ENCODE data around the gene MBD2.

Gene MBD2

DNA sequence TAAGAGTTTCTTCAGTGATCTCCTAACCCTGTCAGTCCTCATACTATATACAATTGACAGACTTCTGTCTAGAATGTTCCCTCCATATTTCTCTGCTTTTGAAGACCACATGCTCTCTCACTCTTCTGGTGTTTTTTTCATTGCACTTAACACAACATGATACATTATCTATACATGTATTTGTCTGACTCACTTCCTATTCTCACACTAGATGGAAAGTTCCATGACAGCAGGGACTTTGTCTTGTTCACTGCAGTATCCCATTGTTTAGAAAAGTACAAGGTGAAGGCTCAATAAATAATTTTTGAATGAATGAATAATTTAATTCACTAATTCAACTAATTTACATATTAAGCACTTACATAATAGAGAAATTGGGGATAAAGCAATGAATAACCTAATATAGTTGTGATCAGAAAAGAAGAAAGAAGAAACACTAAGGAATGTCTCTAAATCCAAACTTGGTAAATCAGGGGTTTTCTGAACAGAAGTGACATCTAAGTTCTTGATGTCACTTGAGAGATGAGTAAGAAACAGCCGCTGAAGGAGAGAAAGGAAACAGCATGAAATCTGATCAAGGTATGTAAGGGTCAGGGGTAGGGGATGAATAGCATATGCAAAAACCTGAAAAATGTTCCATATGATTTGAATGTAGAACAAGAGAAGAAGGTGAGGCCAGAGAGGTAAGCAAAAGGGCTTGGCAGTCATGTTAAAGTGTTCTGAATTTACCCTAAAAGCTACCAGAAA, 42.4 kb downstream of the MBD2 start:
- CTCF ChIA-PET, result no interaction called here
- H3K9me3 ChIP-seq (ENCODE audit: control insufficient read depth, insufficient read depth, low read depth, low read length), result no peaks in the 10 kb centered on the region
- H3K36me3 ChIP-seq (ENCODE audit: control insufficient read depth in 2 of 2, insufficient read depth in 1 of 2, low read length in 2 of 2), result peaks cover 19 to 22% of the 10 kb centered on the region in 2 experiments

DNA sequence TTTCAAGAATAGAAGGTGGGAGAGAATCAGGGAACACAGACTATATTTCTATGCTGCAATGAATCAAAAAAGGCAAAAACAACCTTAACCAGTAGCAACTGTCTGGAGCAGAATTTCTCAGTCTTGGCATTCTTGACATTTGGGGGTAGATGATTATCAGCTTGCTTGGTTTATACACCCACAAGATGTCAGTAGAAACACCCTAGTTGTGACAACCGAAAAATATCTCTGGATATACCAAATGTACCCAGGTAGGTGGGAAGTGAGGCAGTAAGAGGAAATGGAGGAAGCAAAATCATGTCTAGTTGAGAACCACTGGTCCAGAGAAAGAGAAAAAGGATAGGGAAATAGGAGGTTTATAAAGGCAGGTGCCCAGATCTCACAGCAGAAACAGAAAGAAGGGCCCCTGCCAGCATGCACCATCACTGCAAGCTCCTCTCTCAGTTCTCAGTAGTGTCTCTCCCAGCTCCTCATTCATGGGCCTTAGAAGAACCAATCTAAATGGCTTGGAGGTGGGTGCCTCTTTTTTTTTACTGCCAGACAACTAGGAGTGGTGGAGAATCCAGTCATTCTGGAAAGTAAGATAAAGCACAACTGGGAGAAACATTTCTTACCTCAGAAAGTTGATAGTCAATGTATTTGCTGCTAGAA, 50.4 kb downstream of the MBD2 start:
- ChIA-PET POLR2A (no interaction called here), CTCF (no interaction called here)
- Histone ChIP-seq H3K4me1 (ENCODE audit: control insufficient read depth, insufficient read depth, low read length) (peaks cover 6% of the 10 kb centered on the region), H3K27ac (ENCODE audit: extremely low read depth, low read depth, low read length) (no peak overlapping the region), H3K36me3 (ENCODE audit: control insufficient read depth in 2 of 2, insufficient read depth in 1 of 2, low read length in 2 of 2) (peaks cover 0 to 6% of the 10 kb centered on the region in 2 experiments; a peak in 1 of 3 replicates), H3K4me3 (ENCODE audit: low read depth, low read length) (no peak overlapping the region), H3K9me3 (ENCODE audit: control insufficient read depth, insufficient read depth, low read depth, low read length) (no peaks in the 10 kb centered on the region)
- TF ChIP-seq, protein P1, sequence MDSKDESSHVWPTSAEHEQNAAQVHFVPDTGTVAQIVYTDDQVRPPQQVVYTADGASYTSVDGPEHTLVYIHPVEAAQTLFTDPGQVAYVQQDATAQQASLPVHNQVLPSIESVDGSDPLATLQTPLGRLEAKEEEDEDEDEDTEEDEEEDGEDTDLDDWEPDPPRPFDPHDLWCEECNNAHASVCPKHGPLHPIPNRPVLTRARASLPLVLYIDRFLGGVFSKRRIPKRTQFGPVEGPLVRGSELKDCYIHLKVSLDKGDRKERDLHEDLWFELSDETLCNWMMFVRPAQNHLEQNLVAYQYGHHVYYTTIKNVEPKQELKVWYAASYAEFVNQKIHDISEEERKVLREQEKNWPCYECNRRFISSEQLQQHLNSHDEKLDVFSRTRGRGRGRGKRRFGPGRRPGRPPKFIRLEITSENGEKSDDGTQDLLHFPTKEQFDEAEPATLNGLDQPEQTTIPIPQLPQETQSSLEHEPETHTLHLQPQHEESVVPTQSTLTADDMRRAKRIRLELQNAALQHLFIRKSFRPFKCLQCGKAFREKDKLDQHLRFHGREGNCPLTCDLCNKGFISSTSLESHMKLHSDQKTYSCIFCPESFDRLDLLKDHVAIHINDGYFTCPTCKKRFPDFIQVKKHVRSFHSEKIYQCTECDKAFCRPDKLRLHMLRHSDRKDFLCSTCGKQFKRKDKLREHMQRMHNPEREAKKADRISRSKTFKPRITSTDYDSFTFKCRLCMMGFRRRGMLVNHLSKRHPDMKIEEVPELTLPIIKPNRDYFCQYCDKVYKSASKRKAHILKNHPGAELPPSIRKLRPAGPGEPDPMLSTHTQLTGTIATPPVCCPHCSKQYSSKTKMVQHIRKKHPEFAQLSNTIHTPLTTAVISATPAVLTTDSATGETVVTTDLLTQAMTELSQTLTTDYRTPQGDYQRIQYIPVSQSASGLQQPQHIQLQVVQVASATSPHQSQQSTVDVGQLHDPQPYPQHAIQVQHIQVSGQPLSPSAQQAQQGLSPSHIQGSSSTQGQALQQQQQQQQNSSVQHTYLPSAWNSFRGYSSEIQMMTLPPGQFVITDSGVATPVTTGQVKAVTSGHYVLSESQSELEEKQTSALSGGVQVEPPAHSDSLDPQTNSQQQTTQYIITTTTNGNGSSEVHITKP (tag by site-specific recombination; IDR thresholded peaks at IDR 0.05), result peak; percentile 38; the same call in 1 of the 2 replicates
- TF ChIP-seq KLF7 (tag by site-specific recombination; IDR thresholded peaks at IDR 0.05; ENCODE audit: borderline replicate concordance) (no peak), ZNF510 (tag by site-specific recombination; IDR thresholded peaks at IDR 0.05; ENCODE audit: insufficient replicate concordance) (no peak), ZNF830 (tag by site-specific recombination; IDR thresholded peaks at IDR 0.05; ENCODE audit: low read depth) (no peak)

More for the DNA sequence above, 42.4 kb downstream of the MBD2 start:
- POLR2A ChIA-PET, result no interaction called here
- Histone ChIP-seq H3K27ac (ENCODE audit: extremely low read depth, low read depth, low read length) (no peak overlapping the region), H3K4me1 (ENCODE audit: control insufficient read depth, insufficient read depth, low read length) (no peaks in the 10 kb centered on the region), H3K4me3 (ENCODE audit: low read depth, low read length) (no peak overlapping the region)
- no peak for TF ChIP-seq ZNF555 (tag by site-specific recombination; conservative IDR thresholded peaks at IDR 0.05)
- TF ChIP-seq TCF7L2 (IDR thresholded peaks at IDR 0.05; ENCODE audit: borderline replicate concordance, low read depth, low read length), result no peak
- TF ChIP-seq ZNF530 (tag by site-specific recombination; IDR thresholded peaks at IDR 0.05; ENCODE audit: low read depth), result no peak
- no peak for TF ChIP-seq ZNF223 (tag by site-specific recombination; IDR thresholded peaks at IDR 0.05)
- TF ChIP-seq ZNF19 (tag by site-specific recombination; IDR thresholded peaks at IDR 0.05; ENCODE audit: low read depth), result no peak
- TF ChIP-seq ZNF514 (tag by site-specific recombination; IDR thresholded peaks at IDR 0.05), result no peak

DNA sequence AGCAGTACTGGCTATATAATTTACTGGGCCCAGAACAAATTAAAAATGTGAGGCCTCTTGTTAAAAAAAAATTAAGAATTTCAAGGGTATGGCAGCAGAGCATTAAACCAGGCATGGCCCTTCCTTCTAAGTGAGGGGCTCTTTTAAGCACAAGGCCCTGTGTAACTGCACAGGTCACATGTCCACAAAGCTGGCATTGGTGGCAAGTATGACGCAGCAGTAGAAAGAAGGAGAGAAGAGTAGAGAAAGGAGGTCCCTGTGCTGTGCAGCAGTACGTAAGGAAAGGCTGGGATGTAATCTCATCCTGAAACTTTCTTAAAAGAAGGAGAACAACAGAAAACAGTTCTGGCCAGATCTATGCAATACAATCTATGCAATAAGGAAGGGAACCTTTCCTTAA, 51.2 kb downstream of the MBD2 start:
- POLR2A ChIA-PET, result no interaction called here
- H3K36me3 ChIP-seq (ENCODE audit: control insufficient read depth in 2 of 2, insufficient read depth in 1 of 2, low read length in 2 of 2), result peaks cover 0 to 6% of the 10 kb centered on the region in 2 experiments; a peak in 1 of 3 replicates
- peaks cover 10% of the 10 kb centered on the region for H3K4me1 ChIP-seq (ENCODE audit: control insufficient read depth, insufficient read depth, low read length)
- CTCF ChIA-PET, result interaction anchor here (0.6 kb wide), 1 partner anchor 29 kb away, joined by 3 read pairs; no protein-coding TSS in a partner anchor
- no peaks in the 10 kb centered on the region for H3K9me3 ChIP-seq (ENCODE audit: control insufficient read depth, insufficient read depth, low read depth, low read length)
- no peak overlapping the region for H3K4me3 ChIP-seq (ENCODE audit: low read depth, low read length)
- H3K27ac ChIP-seq (ENCODE audit: extremely low read depth, low read depth, low read length), result no peak overlapping the region
- TF ChIP-seq, protein P2, sequence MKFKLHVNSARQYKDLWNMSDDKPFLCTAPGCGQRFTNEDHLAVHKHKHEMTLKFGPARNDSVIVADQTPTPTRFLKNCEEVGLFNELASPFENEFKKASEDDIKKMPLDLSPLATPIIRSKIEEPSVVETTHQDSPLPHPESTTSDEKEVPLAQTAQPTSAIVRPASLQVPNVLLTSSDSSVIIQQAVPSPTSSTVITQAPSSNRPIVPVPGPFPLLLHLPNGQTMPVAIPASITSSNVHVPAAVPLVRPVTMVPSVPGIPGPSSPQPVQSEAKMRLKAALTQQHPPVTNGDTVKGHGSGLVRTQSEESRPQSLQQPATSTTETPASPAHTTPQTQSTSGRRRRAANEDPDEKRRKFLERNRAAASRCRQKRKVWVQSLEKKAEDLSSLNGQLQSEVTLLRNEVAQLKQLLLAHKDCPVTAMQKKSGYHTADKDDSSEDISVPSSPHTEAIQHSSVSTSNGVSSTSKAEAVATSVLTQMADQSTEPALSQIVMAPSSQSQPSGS (tag by site-specific recombination; IDR thresholded peaks at IDR 0.05; ENCODE audit: low read depth), result no peak
- TF ChIP-seq ZNF16 (tag by site-specific recombination; IDR thresholded peaks at IDR 0.05; ENCODE audit: low read depth), result no peak
- TF ChIP-seq FEZF1 (tag by site-specific recombination; IDR thresholded peaks at IDR 0.05), result no peak
- TF ChIP-seq ZNF768 (tag by site-specific recombination; IDR thresholded peaks at IDR 0.05), result no peak
- TF ChIP-seq ZNF76 (tag by site-specific recombination; IDR thresholded peaks at IDR 0.05; ENCODE audit: borderline replicate concordance, low read depth), result no peak
- TF ChIP-seq SP3 (tag by site-specific recombination; IDR thresholded peaks at IDR 0.05), result no peak
- no peak for TF ChIP-seq ZBTB21 (tag by site-specific recombination; IDR thresholded peaks at IDR 0.05)
- no peak for TF ChIP-seq ZNF175 (tag by site-specific recombination; IDR thresholded peaks at IDR 0.05)
- TF ChIP-seq ZNF670 (tag by site-specific recombination; IDR thresholded peaks at IDR 0.05; ENCODE audit: low read depth), result no peak
- TF ChIP-seq ZNF654 (tag by site-specific recombination; IDR thresholded peaks at IDR 0.05; ENCODE audit: low read depth), result no peak
- TF ChIP-seq, protein P3, sequence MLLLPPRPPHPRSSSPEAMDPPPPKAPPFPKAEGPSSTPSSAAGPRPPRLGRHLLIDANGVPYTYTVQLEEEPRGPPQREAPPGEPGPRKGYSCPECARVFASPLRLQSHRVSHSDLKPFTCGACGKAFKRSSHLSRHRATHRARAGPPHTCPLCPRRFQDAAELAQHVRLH (tag by site-specific recombination; IDR thresholded peaks at IDR 0.05), result no peak
- no peak for TF ChIP-seq ZBTB17 (tag by site-specific recombination; IDR thresholded peaks at IDR 0.05)
- TF ChIP-seq ZNF549 (tag by site-specific recombination; IDR thresholded peaks at IDR 0.05), result no peak
- TF ChIP-seq KLF16 (tag by site-specific recombination; IDR thresholded peaks at IDR 0.05), result no peak

All from HEK293 (cell line).